ENCODE data around the gene SCLY.

Gene SCLY

GRCh38 chr2:238128534-238129001 is 67.8 kb downstream of the SCLY start:
- DNase-seq: no peak

DNA sequence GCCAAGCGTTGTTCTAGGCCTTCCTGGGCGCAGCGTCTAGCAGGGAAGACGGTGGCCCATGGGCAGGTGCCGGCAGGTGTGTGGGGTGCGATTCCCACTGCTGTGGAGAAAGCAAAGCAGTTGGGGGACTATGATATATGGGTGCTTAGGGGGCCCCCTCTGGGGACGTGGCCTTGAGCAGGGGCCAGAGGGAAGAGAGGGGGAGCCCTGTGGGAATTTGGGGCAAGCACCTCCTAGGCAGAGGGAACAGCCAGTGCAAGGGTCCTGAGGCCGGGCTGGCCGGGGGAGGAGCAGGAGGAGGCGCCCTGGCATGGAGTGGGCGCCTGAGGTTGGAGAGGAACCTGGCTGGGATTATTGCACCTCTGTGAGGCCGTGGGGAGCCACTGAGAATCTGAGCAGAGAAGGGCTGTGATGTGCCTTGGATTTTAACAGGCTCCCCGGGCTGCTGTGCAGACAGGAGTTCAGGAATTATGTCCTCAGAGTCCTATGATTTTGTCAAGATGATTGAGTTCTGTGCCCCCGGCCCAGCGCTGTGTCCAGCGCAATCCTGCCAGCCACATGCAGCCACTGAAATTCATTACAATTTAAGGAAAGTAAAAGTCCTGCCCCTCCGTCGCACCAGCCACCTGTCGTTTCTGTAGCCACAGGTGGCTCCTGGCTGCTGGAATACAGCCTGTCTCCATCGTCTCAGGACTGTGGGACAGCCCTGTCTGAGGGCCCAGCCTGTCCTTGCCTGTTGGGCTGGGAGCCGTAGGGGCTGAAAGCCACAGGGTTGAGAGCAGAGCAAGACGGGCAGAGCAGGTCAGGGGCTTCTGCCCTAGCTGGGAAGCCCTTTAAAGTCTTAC is 68.6 kb downstream of the SCLY start:
- DNase-seq: no peak

- no peak for DNase-seq
Observed at GRCh38 chr2:238130111-238130695, 69.4 kb downstream of the SCLY start.

DNA sequence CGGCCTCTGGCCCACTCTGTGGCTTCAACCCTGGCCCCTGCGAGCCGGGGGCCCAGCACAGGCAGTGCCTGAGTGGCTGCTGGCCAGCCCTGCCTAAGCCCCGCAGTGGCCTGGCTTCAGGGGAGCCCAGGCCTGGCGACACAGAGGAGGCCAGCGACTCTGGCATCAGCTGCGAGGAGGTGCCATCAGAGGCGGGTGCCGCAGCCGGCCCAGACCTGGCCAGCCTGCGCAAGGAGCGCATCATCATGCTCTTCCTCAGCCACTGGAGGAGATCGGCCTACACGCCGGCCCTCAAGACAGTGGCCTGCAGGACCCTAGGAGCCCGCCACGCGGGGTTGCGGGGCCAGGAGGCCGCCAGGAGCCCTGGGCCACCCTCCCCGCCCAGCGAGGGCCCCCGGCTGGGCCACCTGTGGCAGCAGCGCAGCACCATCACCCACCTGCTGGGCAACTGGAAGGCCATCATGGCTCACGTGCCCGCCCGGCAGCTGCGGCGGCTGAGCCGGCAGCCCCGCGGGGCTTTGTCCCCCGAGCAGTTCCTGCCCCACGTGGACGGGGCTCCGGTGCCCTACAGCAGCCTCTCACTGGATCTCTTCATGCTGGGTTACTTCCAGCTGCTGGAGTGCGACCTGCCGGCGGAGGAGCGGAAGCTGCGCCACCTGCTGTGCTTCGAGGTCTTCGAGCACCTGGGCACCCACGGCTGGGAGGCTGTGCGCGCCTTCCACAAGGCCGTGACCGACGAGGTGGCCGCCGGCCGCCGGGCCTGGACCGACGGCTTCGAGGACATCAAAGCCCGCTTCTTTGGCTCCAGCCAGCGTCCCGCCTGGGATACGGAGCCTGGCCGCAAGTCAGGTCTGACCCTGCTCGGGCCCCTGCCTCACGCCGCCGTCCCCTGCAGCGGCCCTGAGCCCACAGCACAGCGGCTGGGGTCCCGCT is 70.2 kb downstream of the SCLY start:
- DNase-seq: no peak

DNA sequence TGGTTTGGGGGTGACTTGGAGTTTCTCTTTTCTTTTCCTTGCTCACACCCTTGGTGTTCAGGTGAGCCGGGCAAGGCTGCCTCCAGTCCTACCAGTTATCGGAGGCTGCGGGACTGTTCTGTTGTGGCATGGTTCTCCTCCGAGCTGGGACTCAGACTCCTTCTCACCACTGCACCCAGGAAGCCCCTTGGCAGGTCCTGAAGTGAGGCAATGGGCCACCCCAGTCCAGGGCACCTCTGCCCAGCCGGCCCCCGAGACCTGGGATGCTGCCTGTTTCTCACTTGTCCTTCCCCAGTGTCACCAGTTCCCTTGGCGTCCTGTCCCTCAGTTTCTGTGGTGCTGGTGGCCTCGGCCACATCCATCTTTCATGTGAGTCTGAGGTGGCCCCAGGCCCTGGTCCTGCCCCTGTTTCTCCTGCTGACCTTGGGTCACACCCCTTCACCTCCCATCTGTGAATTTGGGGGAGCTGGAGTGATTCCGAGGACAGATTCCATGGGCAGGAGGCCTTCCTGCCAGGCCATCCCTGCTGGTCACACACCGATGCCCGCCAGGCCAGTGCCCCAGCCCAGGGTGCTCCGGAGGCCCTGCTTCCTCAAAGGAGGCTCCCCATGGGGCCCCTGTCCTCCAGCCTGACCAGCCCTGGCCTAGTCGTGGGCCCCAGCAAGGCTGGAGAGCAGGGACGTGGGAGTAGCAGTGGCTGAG is 71.1 kb downstream of the SCLY start:
- DNase-seq: no peak

DNA sequence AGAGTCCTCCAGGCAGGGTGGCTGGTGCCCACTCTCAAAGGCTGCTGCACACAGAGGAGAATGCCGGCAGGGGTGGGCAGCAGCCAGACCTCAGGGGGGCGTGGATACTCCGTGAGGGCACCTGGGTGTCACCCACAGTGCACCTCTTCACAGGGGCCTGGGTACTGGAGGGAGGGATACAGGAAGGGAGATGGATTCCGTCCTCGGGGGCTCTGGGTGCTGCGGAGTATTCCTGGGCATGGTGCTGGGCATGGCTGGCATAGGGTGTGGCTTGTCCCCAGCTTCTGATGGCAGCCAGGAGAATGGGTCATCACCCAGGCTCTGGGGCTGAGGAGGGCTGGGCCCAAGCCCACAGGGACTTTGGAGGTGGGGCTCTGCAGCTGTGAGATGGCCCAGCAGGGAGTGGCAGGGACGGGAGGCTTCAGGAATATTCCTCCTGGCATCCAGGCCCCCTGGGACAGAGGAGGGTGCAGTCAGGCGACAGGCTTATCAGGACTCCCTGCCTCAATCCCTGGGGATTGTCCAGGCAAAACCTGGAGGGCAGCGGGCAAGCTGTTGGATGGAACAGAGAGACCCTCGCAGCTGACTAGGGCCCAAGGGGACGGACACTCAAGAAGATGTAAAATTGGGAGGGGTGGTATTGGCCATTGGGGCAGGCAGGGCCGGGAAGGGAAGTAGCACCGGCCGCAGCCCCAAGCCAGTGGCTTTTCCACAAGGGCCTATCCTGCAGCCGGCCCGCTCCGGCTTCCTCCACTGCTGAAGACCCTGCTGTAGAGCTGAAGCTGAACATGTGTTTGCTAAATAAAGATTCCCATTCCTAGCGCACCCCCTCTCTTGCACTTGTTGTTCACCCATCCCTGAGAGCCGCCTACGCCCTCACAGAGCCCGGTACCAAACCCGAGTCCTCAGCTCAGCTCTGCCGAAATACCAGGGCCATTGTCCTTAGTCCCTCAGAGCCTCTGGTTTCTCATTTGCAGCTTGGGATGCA is 72.0 kb downstream of the SCLY start:
- DNase-seq: no peak

DNA sequence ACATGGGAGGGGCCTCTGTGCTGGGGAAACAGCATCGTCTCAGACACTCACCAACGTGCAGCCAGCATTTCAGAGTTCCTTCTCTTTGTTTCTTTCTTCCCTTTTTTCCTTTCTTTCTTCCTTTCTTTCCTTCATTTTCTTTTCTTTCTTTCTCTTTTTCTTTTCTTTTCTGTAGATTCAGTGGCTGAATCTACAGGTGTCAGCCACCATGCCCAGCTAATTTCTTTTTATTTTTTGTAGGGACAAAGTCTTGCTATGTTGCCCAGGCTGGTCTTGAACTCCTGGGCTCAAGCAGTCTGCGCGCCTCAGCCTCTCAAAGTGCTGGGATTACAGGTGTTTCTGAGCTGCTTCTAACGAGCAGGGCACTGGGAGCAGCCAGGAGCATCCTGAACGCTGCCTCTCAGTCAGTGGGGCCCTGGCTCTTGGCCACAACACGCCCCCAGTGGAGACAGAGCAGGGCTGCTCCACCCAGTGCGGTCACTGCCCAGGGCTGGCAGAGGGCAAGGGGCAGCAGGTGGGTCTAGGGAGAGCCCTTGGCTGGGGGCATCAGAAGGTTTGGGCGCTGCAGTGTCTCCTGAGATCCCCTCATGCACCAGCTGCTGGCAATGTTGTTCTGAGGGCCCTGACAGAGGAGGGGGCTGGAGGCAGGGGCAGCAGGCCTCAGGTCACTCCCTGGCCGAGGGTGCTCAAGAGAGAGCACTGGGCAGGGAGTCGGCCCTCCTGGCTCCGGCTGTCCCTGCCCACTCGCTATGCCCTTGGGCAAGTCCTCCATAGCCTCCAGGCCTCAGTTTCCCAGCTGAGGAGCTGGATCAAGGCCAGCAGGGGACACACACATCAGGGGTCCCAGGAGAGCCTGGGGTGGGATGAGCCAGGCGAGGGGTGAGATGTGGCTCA is 72.9 kb downstream of the SCLY start:
- DNase-seq: no peak

DNA sequence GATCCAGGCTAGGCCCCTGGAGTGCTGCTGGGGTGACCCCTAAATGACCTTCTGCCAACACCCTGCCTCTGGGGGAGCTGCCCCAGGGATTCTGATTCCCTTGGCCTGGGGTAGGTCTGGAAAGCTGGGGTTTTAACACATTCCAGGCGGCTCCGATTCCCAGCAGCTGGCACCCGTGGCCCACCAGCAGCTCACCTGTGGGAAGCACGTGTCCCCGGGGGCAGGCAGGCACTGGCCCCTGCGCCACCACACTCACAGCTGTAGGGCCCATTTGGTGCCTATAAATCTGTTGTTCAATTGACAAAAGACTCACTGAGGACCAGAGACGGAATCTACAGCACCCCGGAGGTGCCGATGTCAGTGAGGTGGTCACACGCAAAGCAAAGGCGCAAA is 73.6 kb downstream of the SCLY start:
- no peak for DNase-seq

GRCh38 chr2:238135601-238136150 is 74.9 kb downstream of the SCLY start:
- DNase-seq: no peak

DNA sequence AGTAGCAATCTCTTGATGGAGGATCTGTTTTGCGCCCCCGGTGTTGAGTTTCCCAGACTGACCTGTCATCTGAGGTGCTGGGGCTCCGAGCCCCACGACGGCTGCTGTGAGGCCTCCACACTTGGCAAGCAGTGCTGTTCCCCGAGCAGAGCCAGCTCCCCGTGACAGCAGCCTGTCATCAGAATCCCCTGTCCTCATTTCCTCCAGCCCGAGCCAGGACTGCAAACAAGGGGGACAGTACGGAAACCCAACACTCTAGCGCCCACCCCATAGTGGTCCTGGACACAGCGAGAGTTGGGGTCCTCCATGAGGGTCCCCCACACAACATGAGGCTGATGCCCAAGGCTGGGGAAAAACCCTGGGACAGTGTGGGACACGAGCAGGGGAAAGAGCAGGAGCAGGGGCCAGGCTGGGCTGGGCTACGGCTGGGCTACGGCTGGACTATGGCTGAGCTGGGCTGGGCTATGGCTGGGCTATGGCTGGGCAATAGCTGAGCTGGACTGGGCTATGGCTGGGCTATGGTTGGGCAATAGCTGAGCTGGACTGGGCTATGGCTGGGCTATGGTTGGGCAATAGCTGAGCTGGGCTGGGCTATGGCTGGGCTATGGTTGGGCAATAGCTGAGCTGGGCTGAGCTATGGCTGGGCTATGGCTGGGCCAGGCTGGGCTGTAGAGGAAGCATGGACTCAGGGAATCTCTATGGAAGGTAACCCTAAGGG is 76.2 kb downstream of the SCLY start:
- no peak for DNase-seq

GRCh38 chr2:238137885-238138284 is 77.1 kb downstream of the SCLY start:
- no peak for DNase-seq

DNA sequence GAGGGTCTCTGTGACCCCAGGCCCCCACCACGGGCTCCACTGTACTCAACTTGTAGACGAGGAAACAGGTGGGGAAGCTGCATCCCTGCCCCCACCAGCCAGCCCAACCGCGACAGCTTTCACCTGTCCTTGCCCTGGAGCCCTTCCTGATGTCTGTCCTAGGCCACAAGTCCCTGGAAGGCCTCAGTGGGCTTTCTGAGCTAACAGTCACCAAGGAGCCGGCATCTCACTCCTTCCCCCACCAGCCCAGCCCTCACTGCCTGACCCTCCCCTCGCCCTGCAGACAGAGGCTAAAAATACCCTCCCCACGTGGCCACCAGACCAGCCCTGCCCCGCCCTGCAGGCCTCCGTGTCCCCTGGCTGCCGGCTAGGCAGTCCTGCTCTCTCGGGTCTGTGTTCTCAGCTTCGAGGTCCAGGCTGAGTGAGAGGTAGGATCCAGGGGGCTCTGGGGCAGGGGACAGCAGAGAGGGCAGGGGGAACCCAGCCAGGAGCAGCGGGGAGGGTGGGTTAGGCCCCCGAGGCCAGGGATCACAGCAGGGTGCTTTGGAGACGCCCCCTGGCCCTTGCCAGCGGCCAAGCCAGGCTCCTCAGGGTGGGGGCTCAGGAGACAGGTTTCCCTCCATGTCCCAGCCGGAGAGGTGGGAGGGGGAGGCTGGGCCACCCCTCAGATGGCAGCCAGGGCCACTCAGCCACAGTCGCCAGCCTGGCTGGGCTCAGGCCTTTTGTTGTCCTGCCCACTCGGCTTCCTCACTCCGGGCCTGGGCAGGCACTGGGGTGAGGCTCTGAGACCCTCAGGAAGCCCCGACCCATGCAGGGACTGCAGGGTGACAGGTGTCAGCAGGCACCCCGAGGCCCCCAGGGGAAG is 77.8 kb downstream of the SCLY start, which contains the start of gene KLHL30:
KLHL30 (plus strand) TSS at position 338 of the 865 bp plus-strand sequence. CDS start 2,087 bp downstream, outside the sequence.
- DNase-seq: no peak

DNA sequence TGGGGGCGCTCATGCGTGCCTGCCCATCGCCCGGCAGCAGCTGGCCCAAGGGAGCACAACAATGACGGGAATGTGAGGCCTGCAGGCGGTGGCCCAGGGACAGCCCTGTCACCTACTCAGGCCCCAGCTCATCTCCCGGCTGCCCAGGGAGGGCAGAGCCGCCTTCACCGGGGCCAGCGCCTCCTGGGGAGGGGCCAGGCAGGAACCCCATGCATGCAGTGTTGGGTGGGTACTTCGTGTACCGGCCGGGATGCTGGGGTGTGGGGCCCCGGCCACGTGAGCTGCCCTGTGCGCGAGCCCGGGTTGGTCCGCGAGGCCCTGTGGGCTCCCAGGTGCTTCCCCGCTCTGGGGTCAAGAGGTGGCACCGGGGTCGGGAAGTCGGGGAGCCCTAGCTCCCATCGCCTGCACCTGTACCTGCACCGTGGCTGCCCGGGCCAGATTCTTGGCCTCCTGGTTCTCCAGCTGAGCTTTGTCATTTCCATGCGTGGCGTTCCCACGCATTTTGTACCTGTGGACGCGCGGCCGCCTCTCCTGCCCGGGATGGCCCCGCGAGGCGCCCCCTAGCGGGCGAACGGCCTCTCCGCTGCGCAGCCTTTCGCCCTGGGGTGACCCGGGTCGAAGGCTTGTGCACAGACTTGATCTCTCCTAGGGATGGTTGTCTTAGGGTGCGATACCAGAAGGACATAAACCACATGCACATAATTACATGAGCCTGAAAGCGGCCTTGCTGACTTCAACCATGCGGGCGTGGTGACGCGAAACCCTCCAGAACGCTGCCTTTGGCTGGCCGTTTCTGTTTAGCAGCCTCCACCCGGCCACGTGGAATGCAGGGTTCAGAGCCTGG is 78.6 kb downstream of the SCLY start:
- DNase-seq: peak; percentile 29

GRCh38 chr2:238140040-238140439 is 79.2 kb downstream of the SCLY start:
- DNase-seq: no peak

DNA sequence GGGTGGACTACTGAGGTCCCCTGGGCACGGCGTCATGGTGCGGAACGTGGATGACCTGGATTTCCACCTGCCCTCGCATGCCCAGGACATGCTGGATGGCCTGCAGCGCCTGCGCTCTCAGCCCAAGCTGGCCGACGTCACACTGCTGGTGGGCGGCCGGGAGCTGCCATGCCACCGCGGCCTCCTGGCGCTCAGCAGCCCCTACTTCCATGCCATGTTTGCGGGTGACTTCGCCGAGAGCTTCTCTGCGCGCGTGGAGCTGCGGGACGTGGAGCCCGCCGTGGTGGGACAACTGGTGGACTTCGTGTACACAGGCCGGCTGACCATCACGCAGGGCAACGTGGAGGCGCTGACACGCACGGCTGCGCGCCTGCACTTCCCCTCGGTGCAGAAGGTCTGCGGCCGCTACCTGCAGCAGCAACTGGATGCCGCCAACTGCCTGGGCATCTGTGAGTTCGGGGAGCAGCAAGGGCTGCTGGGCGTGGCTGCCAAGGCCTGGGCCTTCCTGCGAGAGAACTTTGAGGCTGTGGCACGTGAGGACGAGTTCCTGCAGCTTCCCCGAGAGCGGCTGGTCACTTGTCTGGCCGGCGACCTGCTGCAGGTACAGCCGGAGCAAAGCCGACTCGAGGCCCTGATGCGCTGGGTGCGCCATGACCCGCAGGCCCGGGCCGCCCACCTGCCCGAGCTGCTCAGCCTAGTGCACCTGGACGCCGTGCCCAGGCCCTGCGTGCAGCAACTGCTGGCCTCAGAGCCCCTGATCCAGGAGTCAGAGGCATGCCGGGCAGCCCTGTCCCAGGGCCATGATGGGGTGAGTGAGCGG is 80.1 kb downstream of the SCLY start:
- no peak for DNase-seq
